Chondrocyte (in vitro differentiated cells): ENCODE results near the gene C10orf90. TPM values are rescaled to one million over a fixed set of nuclear protein-coding genes. Genes with fewer than 3 reads are reported as not detected.
A peak's percentile ranks its signal among the peaks of the same experiment; 100 is the strongest.

ENCODE experiments used
- DNase-seq: peaks from one replicate; pipeline ENCODE4 v3.0.0; 2021; ENCODE audit warnings: mixed read lengths, low spot score
- H3K27ac Mint-ChIP-seq: one replicate; pipeline ENCODE4 v1.8.0; 2021; ENCODE audit warnings: mild to moderate bottlenecking, moderate library complexity, mixed read lengths; ENCODE audit not compliant: unreplicated experiment
- H3K27me3 Mint-ChIP-seq: 2 replicates; pipeline ENCODE4 v1.8.0; 2021; ENCODE audit warnings: low read depth, mixed read lengths
- H3K36me3 Mint-ChIP-seq: 2 replicates; pipeline ENCODE4 v1.8.0; 2021; ENCODE audit warnings: low read depth, mixed read lengths
- H3K4me1 Mint-ChIP-seq: 2 replicates; pipeline ENCODE4 v1.8.0; 2021; ENCODE audit warnings: low read depth, mild to moderate bottlenecking, mixed read lengths
- H3K4me3 Mint-ChIP-seq: one replicate; pipeline ENCODE4 v1.8.0; 2021; ENCODE audit warnings: mild to moderate bottlenecking, moderate library complexity, mixed read lengths; ENCODE audit not compliant: unreplicated experiment
- H3K9me3 Mint-ChIP-seq: 2 replicates; pipeline ENCODE4 v1.8.0; 2021; ENCODE audit warnings: low read depth, mixed read lengths
- total RNA-seq: library from RNA; stranded (reverse); gene quantifications from 3 replicates; pipeline ENCODE4 v1.2.1, GENCODE V29; 2021
- TF ChIP-seq, protein P1 (sequence below): fragments of 200-600 bp; sonication (generic); IDR thresholded peaks from 2 replicates; pipeline ENCODE4 v1.5.0; 2021; ENCODE audit warnings: antibody characterized with exemption, mild to moderate bottlenecking, moderate library complexity

The C10orf90 gene
- total RNA-seq, 1 donor from 2014 or later: not detected

GRCh38 chr10:126632705-126633104, 37.8 kb downstream of the C10orf90 start:
- H3K27ac Mint-ChIP-seq: no peak overlapping the region
- TF ChIP-seq, protein P1, sequence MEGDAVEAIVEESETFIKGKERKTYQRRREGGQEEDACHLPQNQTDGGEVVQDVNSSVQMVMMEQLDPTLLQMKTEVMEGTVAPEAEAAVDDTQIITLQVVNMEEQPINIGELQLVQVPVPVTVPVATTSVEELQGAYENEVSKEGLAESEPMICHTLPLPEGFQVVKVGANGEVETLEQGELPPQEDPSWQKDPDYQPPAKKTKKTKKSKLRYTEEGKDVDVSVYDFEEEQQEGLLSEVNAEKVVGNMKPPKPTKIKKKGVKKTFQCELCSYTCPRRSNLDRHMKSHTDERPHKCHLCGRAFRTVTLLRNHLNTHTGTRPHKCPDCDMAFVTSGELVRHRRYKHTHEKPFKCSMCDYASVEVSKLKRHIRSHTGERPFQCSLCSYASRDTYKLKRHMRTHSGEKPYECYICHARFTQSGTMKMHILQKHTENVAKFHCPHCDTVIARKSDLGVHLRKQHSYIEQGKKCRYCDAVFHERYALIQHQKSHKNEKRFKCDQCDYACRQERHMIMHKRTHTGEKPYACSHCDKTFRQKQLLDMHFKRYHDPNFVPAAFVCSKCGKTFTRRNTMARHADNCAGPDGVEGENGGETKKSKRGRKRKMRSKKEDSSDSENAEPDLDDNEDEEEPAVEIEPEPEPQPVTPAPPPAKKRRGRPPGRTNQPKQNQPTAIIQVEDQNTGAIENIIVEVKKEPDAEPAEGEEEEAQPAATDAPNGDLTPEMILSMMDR: no peak
- H3K4me3 Mint-ChIP-seq: no peak overlapping the region

GRCh38 chr10:126629925-126630624, 40.4 kb downstream of the C10orf90 start:
- TF ChIP-seq, protein P1: no peak
- H3K27ac Mint-ChIP-seq: no peak overlapping the region
- H3K4me1 Mint-ChIP-seq: no peaks in the 10 kb centered on the region
- H3K36me3 Mint-ChIP-seq: no peaks in the 10 kb centered on the region
- H3K9me3 Mint-ChIP-seq: no peaks in the 10 kb centered on the region
- peaks cover 19% of the 10 kb centered on the region for H3K27me3 Mint-ChIP-seq
- H3K4me3 Mint-ChIP-seq: no peak overlapping the region
- DNase-seq: no peak

More at GRCh38 chr10:126632705-126633104, 37.8 kb downstream of the C10orf90 start:
- no peaks in the 10 kb centered on the region for H3K36me3 Mint-ChIP-seq
- H3K27me3 Mint-ChIP-seq: peaks cover 22% of the 10 kb centered on the region
- no peaks in the 10 kb centered on the region for H3K4me1 Mint-ChIP-seq
- no peak for DNase-seq
- H3K9me3 Mint-ChIP-seq: no peaks in the 10 kb centered on the region

DNA sequence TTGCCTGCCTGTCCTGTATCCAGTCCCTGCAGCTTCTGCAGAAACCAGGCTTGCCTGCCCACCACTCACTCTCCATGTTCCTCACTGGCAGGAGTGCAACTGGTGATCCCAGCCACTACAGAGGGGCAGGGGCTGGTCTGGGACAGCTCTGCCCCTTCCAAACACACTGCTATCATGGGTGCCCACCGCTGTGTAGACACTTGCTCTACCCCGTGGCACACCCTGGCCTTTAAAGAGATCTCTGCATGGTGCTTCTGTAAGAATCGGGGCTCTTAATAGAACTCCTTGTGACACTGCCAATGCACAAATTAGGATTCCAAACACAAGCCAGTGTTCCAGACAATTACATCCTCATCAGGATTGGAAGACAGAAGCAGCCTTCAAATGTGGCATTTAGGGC, 41.7 kb downstream of the C10orf90 start:
- Mint-ChIP-seq H3K27me3 (peaks cover 19% of the 10 kb centered on the region), H3K4me3 (no peak overlapping the region), H3K27ac (no peak overlapping the region), H3K4me1 (no peaks in the 10 kb centered on the region), H3K9me3 (no peaks in the 10 kb centered on the region), H3K36me3 (no peaks in the 10 kb centered on the region)
- DNase-seq: no peak
- TF ChIP-seq, protein P1: no peak

DNA sequence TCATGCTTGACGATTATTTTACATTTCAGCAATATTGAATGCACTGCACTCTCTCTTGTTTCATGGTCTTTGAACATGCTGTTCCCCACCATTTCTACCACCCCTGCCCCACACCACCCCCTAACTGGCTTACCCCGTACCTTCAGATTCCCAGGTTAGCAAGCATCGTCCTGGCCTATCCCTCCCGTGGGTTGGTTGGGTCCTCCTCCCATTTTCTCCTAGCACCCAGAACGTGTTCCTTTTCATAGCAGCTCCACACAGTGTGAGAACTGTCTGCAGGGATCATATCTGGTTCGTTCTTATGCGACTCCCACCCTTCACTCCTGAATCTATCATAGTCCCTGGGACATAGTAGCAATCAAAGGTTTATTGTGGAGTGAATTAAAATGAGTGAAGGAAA, 48.6 kb downstream of the C10orf90 start:
- H3K27ac Mint-ChIP-seq: no peak overlapping the region
- no peaks in the 10 kb centered on the region for H3K27me3 Mint-ChIP-seq
- peaks cover 7% of the 10 kb centered on the region for H3K4me1 Mint-ChIP-seq
- no peak overlapping the region for H3K4me3 Mint-ChIP-seq
- DNase-seq: no peak
- TF ChIP-seq, protein P1: no peak
- no peaks in the 10 kb centered on the region for H3K9me3 Mint-ChIP-seq
- H3K36me3 Mint-ChIP-seq: no peaks in the 10 kb centered on the region

- DNase-seq: no peak
- Mint-ChIP-seq H3K4me3 (no peak overlapping the region), H3K36me3 (no peaks in the 10 kb centered on the region), H3K27me3 (no peaks in the 10 kb centered on the region), H3K9me3 (no peaks in the 10 kb centered on the region), H3K4me1 (peaks cover 10% of the 10 kb centered on the region), H3K27ac (peak overlapping the region; percentile 47)
- TF ChIP-seq, protein P1: no peak
Measured at GRCh38 chr10:126618466-126618865, 52.0 kb downstream of the C10orf90 start.
